Measurements from ENCODE around the gene FRRS1.

FRRS1 gene

DNA sequence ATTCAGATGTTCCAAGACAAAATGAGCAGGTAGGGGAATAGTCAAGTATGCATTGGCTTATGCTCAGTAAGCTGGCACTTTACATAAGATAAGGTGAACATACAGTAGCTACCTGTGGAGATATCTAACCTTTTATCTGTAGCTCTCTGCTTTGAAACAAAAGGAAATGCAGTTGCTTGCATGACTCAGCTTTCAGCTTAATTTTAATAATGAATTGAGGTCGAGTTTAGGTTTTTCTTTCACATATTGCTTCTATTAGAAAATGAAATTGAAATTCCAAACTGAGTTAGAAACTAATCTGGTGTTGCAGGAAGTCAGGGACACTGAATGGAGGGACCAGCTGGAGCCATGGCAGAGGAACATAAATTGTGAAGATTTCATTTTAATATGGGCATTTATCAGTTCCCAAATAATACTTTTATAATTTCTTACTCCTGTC is 8.3 kb downstream of the FRRS1 start:
- H3K27ac Mint-ChIP-seq: no peak overlapping the region
- CTCF ChIA-PET: no interaction called here
- H3K9me3 Mint-ChIP-seq: no peaks in the 10 kb centered on the region
- no peaks in the 10 kb centered on the region for H3K36me3 Mint-ChIP-seq
- no peak for DNase-seq
- H3K4me3 Mint-ChIP-seq: no peak overlapping the region
- peaks cover 10% of the 10 kb centered on the region for H3K4me1 Mint-ChIP-seq
- H3K27me3 Mint-ChIP-seq: peaks cover 22% of the 10 kb centered on the region

DNA sequence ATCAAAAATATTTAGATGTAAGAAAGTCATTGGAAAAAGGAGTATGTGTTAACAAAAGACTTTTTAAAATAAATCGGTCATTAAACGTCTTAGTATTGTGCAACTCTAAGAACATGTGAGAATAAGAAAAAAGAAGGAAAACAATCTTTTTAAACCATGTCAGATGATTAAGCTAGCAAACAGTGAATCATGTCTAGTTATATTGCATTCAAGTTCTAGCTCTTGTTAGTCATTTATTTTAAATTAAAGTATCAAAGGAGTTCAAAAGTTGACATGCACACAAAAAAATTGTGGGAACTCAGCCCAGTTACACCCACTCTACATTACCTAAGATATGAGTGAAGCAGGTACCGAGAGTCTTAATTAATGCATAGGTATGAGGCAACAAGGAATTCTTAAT is 9.8 kb downstream of the FRRS1 start:
- Mint-ChIP-seq H3K9me3 (no peaks in the 10 kb centered on the region), H3K4me1 (peaks cover 15% of the 10 kb centered on the region), H3K27ac (no peak overlapping the region)

DNA sequence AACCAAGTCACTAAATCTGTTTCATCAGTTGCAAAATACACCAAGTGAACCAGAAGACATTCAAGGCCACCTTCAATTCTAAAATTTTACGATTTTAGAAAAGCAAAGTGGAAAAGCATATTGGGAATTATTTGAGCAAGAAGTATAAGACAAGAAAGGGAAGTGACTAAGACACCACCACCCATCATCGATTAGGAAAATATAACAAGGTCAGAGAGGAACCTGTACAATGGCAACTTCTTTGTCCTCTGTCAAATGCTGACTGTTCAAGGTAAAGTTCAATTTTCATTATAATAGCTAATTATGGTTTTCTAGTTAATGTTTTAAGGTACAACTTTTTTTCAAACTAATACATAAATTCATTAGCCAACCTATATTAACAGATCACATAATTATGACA is 10.8 kb downstream of the FRRS1 start:
- H3K27me3 Mint-ChIP-seq: peaks cover 5% of the 10 kb centered on the region

More for the DNA sequence above, 9.8 kb downstream of the FRRS1 start:
- DNase-seq: no peak
- CTCF ChIA-PET: no interaction called here
- peaks cover 11% of the 10 kb centered on the region for H3K27me3 Mint-ChIP-seq
- H3K36me3 Mint-ChIP-seq: no peaks in the 10 kb centered on the region
- H3K4me3 Mint-ChIP-seq: no peak overlapping the region

DNA sequence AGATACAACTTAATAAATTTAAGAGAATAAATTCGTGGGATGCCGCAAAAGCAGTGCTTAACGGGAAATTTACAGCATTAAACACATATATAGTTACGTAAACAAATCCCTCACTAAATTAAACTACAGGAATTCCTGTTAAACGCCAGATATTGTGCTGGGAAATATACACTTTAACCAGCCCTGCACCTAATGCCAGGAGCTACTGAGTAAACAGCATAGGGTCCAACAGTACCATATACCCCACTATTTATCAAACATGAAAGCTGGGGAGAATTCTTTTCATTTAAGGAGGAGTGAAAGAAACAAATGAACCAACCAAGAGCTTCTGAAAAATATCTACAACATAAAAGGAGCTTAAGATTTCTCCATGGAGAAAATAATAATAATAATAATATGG is 11.7 kb downstream of the FRRS1 start:
- Mint-ChIP-seq H3K4me1 (peaks cover 20% of the 10 kb centered on the region), H3K4me3 (no peak overlapping the region), H3K27me3 (peaks cover 3% of the 10 kb centered on the region), H3K27ac (no peak overlapping the region), H3K9me3 (no peaks in the 10 kb centered on the region), H3K36me3 (no peaks in the 10 kb centered on the region)
- CTCF ChIA-PET: no interaction called here
- no peak for DNase-seq

More for the DNA sequence above, 10.8 kb downstream of the FRRS1 start:
- no peak for DNase-seq
- CTCF ChIA-PET: no interaction called here
- peaks cover 15% of the 10 kb centered on the region for H3K4me1 Mint-ChIP-seq
- H3K36me3 Mint-ChIP-seq: no peaks in the 10 kb centered on the region
- H3K27ac Mint-ChIP-seq: no peak overlapping the region
- H3K4me3 Mint-ChIP-seq: no peak overlapping the region
- no peaks in the 10 kb centered on the region for H3K9me3 Mint-ChIP-seq

DNA sequence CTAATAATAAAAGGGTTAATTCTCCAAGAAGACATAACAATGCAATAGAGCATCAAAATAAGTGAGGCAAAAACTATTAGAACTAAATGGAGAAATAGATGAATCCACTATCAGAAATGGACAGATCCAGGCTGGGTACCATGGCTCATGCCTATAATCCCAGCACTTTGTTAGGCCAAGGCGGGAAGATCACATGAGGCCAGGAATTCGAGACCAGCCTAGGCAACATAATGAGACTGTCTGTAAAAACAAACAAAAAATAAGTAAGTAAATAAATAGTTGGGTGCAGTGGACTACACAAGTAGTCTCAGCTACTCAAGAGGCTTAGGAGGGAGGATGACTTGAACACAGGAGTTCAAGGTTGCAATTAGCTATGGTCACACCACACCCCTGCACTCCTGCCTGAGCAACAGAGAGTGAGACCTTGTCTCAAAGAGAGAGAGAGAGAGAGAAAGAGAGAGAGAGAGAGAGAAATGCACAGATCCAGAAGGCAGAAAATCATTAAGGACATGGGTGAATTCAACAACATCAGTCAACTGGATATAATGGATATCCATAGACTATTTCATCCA is 12.3 kb downstream of the FRRS1 start:
- Mint-ChIP-seq H3K27me3 (peaks cover 3% of the 10 kb centered on the region), H3K36me3 (no peaks in the 10 kb centered on the region), H3K4me1 (peaks cover 20% of the 10 kb centered on the region), H3K4me3 (no peak overlapping the region), H3K9me3 (no peaks in the 10 kb centered on the region), H3K27ac (no peak overlapping the region)
- CTCF ChIA-PET: interaction anchor here (1.8 kb wide), 1 partner anchor 12 kb away, joined by 4 read pairs; the partner anchor contains the start of gene FRRS1
- no peak for DNase-seq

DNA sequence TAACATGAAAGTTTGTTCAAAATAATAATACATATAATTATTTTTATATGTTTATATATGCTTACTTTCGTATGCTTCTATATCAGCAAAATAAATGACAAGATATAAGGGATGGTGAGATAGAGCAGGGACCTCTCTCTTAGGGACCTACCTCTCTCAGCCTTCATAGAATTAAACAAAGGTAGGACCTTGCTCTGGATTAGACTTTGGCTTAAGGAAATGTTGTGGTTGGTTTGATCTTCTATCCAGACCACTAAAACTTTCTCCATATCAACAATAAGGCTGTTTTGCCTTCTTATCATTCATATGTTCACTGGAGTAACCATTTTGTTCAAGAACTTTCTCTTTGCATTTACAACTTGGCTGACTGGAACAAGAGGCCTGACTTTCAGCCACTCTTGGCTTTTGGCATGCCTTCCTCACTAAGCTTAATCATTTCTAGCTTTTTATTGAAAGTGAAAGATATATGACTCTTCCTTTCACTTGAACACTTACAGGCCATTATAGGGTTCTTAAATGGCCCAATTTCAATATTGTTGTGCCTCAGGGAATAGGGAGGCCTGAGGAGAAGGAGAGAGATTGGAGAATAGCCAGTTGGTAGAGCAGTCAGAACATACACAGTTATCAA is 14.4 kb downstream of the FRRS1 start:
- no peak overlapping the region for H3K27ac Mint-ChIP-seq
- CTCF ChIA-PET: no interaction called here
- H3K9me3 Mint-ChIP-seq: no peaks in the 10 kb centered on the region
- no peak overlapping the region for H3K4me3 Mint-ChIP-seq
- peaks cover 3% of the 10 kb centered on the region for H3K27me3 Mint-ChIP-seq
- DNase-seq: no peak
- peaks cover 10% of the 10 kb centered on the region for H3K4me1 Mint-ChIP-seq
- no peaks in the 10 kb centered on the region for H3K36me3 Mint-ChIP-seq

DNA sequence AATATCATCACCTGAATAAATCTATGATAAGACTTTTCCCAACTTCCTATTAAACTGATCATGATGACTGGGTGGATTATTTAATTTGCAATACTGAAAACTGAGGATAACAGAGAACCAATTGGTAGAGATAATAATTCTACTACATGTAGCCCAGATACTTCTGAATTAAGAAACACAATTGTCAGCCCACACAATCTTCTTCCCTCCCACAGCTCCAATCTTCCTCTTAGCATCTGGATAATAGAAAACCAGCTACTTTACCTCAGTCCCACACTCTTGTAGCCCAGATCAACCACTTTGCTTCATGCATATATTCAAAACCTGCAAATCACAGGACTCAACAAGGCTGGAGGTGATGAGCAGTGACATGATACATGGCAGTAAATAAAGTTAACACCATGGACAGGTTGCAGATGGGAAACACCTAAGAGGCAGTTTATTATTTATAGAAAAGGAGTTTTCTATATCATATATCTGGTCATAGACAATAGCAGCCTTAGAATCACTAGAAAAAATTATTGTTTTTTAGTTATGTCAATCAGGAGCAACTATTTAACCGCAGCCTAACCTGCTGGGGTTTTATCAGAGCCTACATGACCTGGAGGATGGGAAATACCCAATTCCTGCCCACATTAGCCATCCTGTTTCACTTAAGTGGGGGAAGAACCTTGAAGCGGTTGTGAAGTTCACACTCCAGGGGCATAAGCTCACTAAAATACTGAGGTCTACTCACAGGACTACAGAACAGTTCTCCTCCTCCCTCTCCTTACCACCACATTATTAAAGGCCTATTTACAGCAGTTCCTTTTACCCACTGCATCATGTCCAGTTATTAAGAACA is 16.7 kb downstream of the FRRS1 start:
- Mint-ChIP-seq H3K27ac (no peak overlapping the region), H3K4me1 (peaks cover 10% of the 10 kb centered on the region), H3K27me3 (no peaks in the 10 kb centered on the region), H3K4me3 (no peak overlapping the region), H3K9me3 (no peaks in the 10 kb centered on the region), H3K36me3 (no peaks in the 10 kb centered on the region)
- DNase-seq: no peak
- CTCF ChIA-PET: interaction anchor here (0.6 kb wide), 1 partner anchor 119 kb away, joined by 3 read pairs; no protein-coding TSS in a partner anchor

DNA sequence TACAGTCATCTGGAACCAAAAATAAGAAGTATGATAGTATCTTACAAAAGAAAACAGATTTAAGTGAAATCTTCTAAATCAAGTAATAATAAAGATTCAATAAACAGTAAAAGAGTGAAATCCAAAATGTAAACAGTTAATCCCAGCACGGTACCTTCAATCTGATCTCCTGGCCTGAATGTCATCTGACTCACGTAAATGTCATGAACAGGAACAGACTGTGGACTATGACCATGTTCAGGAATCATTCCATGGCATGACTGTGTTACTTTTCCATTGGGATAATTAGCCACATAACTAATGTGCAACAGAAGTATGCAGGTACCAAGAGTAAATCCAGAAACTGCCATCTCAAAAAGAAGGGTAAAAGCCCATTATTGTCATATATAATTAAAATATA is 18.0 kb downstream of the FRRS1 start:
- no peak for DNase-seq
- Mint-ChIP-seq H3K9me3 (no peaks in the 10 kb centered on the region), H3K4me3 (no peak overlapping the region), H3K27ac (no peak overlapping the region), H3K27me3 (no peaks in the 10 kb centered on the region), H3K36me3 (no peaks in the 10 kb centered on the region), H3K4me1 (peaks cover 10% of the 10 kb centered on the region)
- CTCF ChIA-PET: no interaction called here

DNA sequence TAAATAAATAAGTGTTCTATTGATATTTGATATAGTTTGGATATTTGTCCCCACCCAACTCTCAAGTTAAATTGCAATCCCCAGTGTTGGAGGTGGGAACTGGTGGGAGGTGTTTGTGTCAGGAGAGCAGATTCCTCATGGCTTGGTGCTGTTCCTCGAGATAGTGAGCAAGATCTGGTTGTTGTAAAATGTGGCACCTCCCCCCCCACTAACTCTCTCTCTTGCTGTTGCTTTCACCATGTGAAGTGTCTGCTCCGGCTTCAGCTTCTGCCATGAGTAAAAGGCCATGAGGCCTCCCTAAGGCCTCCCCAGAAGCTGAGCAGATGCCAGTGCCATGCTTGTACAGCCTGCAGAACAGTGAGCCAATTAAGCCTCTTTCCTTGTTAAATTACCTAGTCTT is 20.8 kb downstream of the FRRS1 start:
- CTCF ChIA-PET: interaction anchor here (0.6 kb wide), 1 partner anchor 886 kb away, joined by 3 read pairs; no protein-coding TSS in a partner anchor

DNA sequence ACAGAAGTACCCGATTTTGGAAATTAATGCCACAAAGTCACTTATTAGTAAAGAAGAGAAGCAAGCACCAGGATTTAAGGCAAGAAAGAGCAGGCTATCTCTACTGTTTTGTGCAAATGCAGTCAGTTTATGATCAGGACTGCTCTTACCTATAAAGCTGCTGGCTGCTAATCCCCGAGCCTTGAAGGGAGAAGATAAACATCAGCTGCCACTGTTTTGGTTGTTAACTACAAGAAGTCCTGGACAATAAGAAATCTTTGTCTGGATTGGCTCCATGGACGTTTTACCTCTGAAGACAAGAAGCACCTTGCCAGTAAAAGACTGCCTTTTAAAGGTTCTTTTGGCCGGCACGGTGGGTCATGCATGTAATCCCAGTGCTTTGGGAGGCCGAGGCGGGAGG is 21.4 kb downstream of the FRRS1 start:
- H3K4me3 Mint-ChIP-seq: no peak overlapping the region
- CTCF ChIA-PET: no interaction called here
- no peak for DNase-seq
- H3K36me3 Mint-ChIP-seq: no peaks in the 10 kb centered on the region
- no peaks in the 10 kb centered on the region for H3K27me3 Mint-ChIP-seq
- peaks cover under 1% of the 10 kb centered on the region for H3K4me1 Mint-ChIP-seq
- H3K9me3 Mint-ChIP-seq: no peaks in the 10 kb centered on the region
- H3K27ac Mint-ChIP-seq: no peak overlapping the region

More for the DNA sequence above, 20.8 kb downstream of the FRRS1 start:
- Mint-ChIP-seq H3K27me3 (no peaks in the 10 kb centered on the region), H3K4me1 (peaks cover 4% of the 10 kb centered on the region), H3K27ac (no peak overlapping the region), H3K9me3 (no peaks in the 10 kb centered on the region), H3K4me3 (no peak overlapping the region), H3K36me3 (no peaks in the 10 kb centered on the region)
- DNase-seq: no peak

DNA sequence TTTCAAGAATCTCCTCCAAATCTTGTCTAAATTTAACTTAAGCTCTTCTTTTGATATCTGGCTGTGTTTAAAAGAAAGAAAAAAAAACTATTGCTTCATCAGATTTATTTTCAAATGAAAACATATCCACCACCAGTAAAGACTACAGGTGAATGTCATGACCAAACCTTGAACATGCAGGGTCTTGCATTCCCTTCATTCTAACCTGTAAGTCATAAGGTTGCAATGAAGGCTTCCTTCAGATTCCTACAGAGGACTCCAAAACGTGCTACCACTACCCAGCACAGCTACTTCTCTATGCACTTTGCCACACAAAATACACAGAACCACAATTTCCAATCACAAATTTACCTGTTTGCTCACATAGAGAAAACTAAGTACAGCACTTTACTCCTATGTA is 26.3 kb downstream of the FRRS1 start:
- no peaks in the 10 kb centered on the region for H3K36me3 Mint-ChIP-seq
- no peaks in the 10 kb centered on the region for H3K9me3 Mint-ChIP-seq
- CTCF ChIA-PET: no interaction called here
- no peaks in the 10 kb centered on the region for H3K4me1 Mint-ChIP-seq
- DNase-seq: no peak
- no peaks in the 10 kb centered on the region for H3K27me3 Mint-ChIP-seq
- H3K27ac Mint-ChIP-seq: no peak overlapping the region
- H3K4me3 Mint-ChIP-seq: no peak overlapping the region

DNA sequence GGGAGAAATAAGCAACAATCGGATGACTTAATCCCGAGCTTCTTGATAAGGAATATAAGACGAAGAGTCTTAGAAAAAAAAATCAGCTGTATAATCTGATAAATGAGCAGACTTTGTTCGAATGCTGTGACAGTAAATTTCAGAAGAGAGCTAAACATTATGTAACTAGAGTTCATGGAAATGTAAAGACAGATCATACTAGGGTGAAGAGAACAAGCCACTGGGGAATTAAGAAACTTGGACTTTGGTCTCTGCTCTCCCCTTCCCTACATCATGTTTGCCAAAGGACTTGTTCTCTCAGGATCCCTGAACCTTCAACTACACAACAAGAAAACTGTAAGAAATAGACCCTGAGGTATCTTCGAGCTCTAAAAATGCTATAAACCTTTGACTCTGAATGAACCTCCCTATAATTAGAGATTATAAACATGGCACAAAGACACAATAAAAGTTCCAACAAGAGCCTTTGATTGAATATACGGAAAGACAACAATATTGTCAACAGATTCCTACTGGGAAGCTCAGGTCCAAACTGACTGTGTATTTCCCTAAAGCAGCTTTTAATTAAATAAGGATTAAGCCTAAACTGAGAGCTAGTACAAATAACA is 27.5 kb downstream of the FRRS1 start:
- H3K27ac Mint-ChIP-seq: no peak overlapping the region
- DNase-seq: no peak
- no peak overlapping the region for H3K4me3 Mint-ChIP-seq
- no peaks in the 10 kb centered on the region for H3K4me1 Mint-ChIP-seq
- peaks cover 3% of the 10 kb centered on the region for H3K27me3 Mint-ChIP-seq
- CTCF ChIA-PET: no interaction called here
- H3K36me3 Mint-ChIP-seq: no peaks in the 10 kb centered on the region
- H3K9me3 Mint-ChIP-seq: no peaks in the 10 kb centered on the region

DNA sequence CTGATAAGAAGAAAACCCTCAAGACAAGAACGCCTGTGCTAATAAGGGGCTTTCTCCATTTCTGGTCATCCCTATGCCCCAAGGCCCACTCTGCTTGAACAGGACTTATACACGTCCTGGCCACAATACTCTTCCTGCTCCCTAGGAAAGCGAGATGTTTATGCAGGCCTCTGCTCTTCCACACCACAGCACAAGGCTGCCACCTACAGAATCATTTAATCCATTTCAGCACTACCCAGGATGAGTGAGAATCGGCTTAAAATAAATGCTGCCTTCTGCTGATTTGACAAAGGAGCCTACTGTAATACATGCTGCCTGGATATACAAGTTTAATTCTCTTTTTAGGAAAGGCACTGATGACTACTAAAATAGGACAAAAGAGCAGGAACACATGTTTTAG is 29.4 kb downstream of the FRRS1 start:
- no peaks in the 10 kb centered on the region for H3K9me3 Mint-ChIP-seq
- H3K27ac Mint-ChIP-seq: no peak overlapping the region
- H3K4me1 Mint-ChIP-seq: no peaks in the 10 kb centered on the region
- no peak for DNase-seq
- peaks cover 6% of the 10 kb centered on the region for H3K27me3 Mint-ChIP-seq
- no peak overlapping the region for H3K4me3 Mint-ChIP-seq
- CTCF ChIA-PET: no interaction called here
- no peaks in the 10 kb centered on the region for H3K36me3 Mint-ChIP-seq

DNA sequence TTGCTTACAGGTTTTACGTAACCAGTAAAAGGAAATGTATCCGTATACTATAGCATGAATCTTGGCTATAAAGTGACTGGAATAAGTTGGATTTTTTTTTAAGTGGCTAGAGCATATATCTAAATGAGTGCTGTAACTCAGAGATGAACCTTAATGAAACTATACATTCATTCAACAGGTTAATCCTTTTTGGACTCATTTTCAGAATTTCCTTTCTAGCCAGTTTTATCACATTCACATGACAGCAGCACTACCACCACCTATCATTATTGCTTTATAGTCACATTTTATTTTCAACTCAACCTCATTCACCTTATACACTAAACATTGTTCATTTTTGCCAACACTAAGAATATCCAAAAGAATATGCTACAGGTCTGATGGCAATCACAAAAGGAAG is 30.6 kb downstream of the FRRS1 start:
- no peaks in the 10 kb centered on the region for H3K9me3 Mint-ChIP-seq
- H3K36me3 Mint-ChIP-seq: no peaks in the 10 kb centered on the region
- H3K27ac Mint-ChIP-seq: no peak overlapping the region
- no peaks in the 10 kb centered on the region for H3K4me1 Mint-ChIP-seq
- no peak for DNase-seq
- H3K4me3 Mint-ChIP-seq: no peak overlapping the region
- CTCF ChIA-PET: no interaction called here
- H3K27me3 Mint-ChIP-seq: peaks cover 6% of the 10 kb centered on the region

Measured in activated naive CD4-positive, alpha-beta T cell treated with anti-CD3 and anti-CD28 coated beads, Interleukin-2, amount 10 ng/mL, durations not matched to agents 7 days and 5 days (primary cell).